ENCODE data around the gene TIRAP.

GRCh38 chr11:126319374-126319740, 36.5 kb downstream of the TIRAP start:
- TF ChIP-seq, protein P1, sequence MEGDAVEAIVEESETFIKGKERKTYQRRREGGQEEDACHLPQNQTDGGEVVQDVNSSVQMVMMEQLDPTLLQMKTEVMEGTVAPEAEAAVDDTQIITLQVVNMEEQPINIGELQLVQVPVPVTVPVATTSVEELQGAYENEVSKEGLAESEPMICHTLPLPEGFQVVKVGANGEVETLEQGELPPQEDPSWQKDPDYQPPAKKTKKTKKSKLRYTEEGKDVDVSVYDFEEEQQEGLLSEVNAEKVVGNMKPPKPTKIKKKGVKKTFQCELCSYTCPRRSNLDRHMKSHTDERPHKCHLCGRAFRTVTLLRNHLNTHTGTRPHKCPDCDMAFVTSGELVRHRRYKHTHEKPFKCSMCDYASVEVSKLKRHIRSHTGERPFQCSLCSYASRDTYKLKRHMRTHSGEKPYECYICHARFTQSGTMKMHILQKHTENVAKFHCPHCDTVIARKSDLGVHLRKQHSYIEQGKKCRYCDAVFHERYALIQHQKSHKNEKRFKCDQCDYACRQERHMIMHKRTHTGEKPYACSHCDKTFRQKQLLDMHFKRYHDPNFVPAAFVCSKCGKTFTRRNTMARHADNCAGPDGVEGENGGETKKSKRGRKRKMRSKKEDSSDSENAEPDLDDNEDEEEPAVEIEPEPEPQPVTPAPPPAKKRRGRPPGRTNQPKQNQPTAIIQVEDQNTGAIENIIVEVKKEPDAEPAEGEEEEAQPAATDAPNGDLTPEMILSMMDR (IDR thresholded peaks at IDR 0.05): no peak
- TF ChIP-seq POLR2A (IDR thresholded peaks at IDR 0.05): no peak
